Measurements from ENCODE around the gene ABCC12. TPM values are rescaled to one million over a fixed set of nuclear protein-coding genes. Genes with fewer than 3 reads are reported as not detected.

ABCC12 gene
- polyA plus RNA-seq, 1 experiment, result not detected

GRCh38 chr16:48165961-48166578 lies 10.3 kb upstream of the ABCC12 start:
- no peak overlapping the region for H3K4me3 ChIP-seq (ENCODE audit: low read depth, low read length)

GRCh38 chr16:48164907-48165715 lies 9.3 kb upstream of the ABCC12 start:
- no peak overlapping the region for H3K4me3 ChIP-seq (ENCODE audit: low read depth, low read length)
- no peak overlapping the region for H3K27ac ChIP-seq (ENCODE audit: low read depth, low read length)
- peak; percentile 13 for DNase-seq (ENCODE audit: low read depth, low spot score)
- no peaks in the 10 kb centered on the region for H3K27me3 ChIP-seq (ENCODE audit: control insufficient read depth, insufficient read depth, low read length)
- ChIA-PET POLR2A (interaction anchor here (0.6 to 1.4 kb wide), 3 partner anchors 1023 to 1129 kb away, joined by 3 to 4 read pairs (median 4); no protein-coding TSS in a partner anchor), CTCF (interaction anchor here (0.5 to 4.6 kb wide), 63 partner anchors 9 to 1320 kb away, joined by 3 to 99 read pairs (median 4); partner anchors contain the start of genes ABCC12, DNAJA2, ITFG1 and NETO2)
- H3K9me3 ChIP-seq (ENCODE audit: control insufficient read depth, insufficient read depth, low read length), result no peaks in the 10 kb centered on the region
- TF ChIP-seq CTCF (IDR thresholded peaks at IDR 0.05; ENCODE audit: low read depth, low read length), result peak; percentile 85

More at GRCh38 chr16:48165961-48166578, 10.3 kb upstream of the ABCC12 start:
- TF ChIP-seq CTCF (IDR thresholded peaks at IDR 0.05; ENCODE audit: low read depth, low read length), result no peak
- CTCF ChIA-PET, result interaction anchor here (0.8 to 4.6 kb wide), 9 partner anchors 9 to 1219 kb away, joined by 3 to 99 read pairs (median 11); partner anchors contain the start of gene NETO2
- H3K27me3 ChIP-seq (ENCODE audit: control insufficient read depth, insufficient read depth, low read length), result no peaks in the 10 kb centered on the region
- DNase-seq (ENCODE audit: low read depth, low spot score), result no peak
- POLR2A ChIA-PET, result interaction anchor here (0.6 kb wide), 1 partner anchor 899 kb away, joined by 3 read pairs; no protein-coding TSS in a partner anchor
- H3K9me3 ChIP-seq (ENCODE audit: control insufficient read depth, insufficient read depth, low read length), result no peaks in the 10 kb centered on the region
- no peak overlapping the region for H3K27ac ChIP-seq (ENCODE audit: low read depth, low read length)

GRCh38 chr16:48162839-48163410 lies 7.1 kb upstream of the ABCC12 start:
- no peaks in the 10 kb centered on the region for H3K27me3 ChIP-seq (ENCODE audit: control insufficient read depth, insufficient read depth, low read length)
- POLR2A ChIA-PET, result no interaction called here
- no peak for DNase-seq (ENCODE audit: low read depth, low spot score)
- TF ChIP-seq CTCF (IDR thresholded peaks at IDR 0.05; ENCODE audit: low read depth, low read length), result no peak
- H3K9me3 ChIP-seq (ENCODE audit: control insufficient read depth, insufficient read depth, low read length), result no peaks in the 10 kb centered on the region
- CTCF ChIA-PET, result interaction anchor here (1.0 kb wide), 3 partner anchors 1019 to 1125 kb away, joined by 3 to 6 read pairs (median 4); partner anchors contain the start of gene NETO2
- no peak overlapping the region for H3K27ac ChIP-seq (ENCODE audit: low read depth, low read length)
- H3K4me3 ChIP-seq (ENCODE audit: low read depth, low read length), result no peak overlapping the region

- DNase-seq (ENCODE audit: low read depth, low spot score), result no peak
- TF ChIP-seq CTCF (IDR thresholded peaks at IDR 0.05; ENCODE audit: low read depth, low read length), result no peak
- no peak overlapping the region for H3K4me3 ChIP-seq (ENCODE audit: low read depth, low read length)
- POLR2A ChIA-PET, result no interaction called here
- H3K9me3 ChIP-seq (ENCODE audit: control insufficient read depth, insufficient read depth, low read length), result no peaks in the 10 kb centered on the region
- CTCF ChIA-PET, result interaction anchor here (1.0 to 1.5 kb wide), 2 partner anchors 1020 to 1124 kb away, joined by 5 to 9 read pairs; no protein-coding TSS in a partner anchor
- H3K27me3 ChIP-seq (ENCODE audit: control insufficient read depth, insufficient read depth, low read length), result no peaks in the 10 kb centered on the region
- no peak overlapping the region for H3K27ac ChIP-seq (ENCODE audit: low read depth, low read length)
Measured at GRCh38 chr16:48161906-48162305, 6.1 kb upstream of the ABCC12 start.

All from AG04450 (cell line).